Measurements from ENCODE around the gene MAGI1.

DNA sequence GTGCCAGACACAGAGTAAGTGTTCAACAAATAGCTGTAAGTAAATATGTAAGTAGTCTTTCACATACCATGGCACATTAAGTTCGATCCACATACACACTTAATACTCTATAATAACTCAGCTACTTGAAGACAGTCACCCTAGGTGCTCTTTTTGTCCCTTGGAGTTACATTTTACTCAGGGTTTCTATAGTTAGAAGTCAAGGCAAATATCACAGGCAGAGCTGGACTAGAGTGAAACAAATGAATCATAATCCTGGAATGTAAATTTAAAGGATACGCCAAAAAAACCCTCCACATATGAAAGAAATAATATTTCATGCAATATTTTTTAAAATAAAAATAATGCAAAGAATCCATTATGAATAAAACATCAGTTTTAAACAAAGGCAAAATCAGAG lies 461.8 kb downstream of the MAGI1 start:
- TF ChIP-seq, protein P1, sequence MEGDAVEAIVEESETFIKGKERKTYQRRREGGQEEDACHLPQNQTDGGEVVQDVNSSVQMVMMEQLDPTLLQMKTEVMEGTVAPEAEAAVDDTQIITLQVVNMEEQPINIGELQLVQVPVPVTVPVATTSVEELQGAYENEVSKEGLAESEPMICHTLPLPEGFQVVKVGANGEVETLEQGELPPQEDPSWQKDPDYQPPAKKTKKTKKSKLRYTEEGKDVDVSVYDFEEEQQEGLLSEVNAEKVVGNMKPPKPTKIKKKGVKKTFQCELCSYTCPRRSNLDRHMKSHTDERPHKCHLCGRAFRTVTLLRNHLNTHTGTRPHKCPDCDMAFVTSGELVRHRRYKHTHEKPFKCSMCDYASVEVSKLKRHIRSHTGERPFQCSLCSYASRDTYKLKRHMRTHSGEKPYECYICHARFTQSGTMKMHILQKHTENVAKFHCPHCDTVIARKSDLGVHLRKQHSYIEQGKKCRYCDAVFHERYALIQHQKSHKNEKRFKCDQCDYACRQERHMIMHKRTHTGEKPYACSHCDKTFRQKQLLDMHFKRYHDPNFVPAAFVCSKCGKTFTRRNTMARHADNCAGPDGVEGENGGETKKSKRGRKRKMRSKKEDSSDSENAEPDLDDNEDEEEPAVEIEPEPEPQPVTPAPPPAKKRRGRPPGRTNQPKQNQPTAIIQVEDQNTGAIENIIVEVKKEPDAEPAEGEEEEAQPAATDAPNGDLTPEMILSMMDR (IDR thresholded peaks at IDR 0.05) = no peak
- TF ChIP-seq POLR2A (IDR thresholded peaks at IDR 0.05) = no peak
